ENCODE measurements around the gene DCST1.

DCST1 gene

GRCh38 chr1:155049651-155050559 is 16.3 kb downstream of the DCST1 start:
- Mint-ChIP-seq H3K36me3 (no peaks in the 10 kb centered on the region), H3K4me1 (peaks cover 38% of the 10 kb centered on the region), H3K27ac (peak overlapping the region; percentile 22), H3K27me3 (no peaks in the 10 kb centered on the region), H3K4me3 (peak overlapping the region; percentile 85), H3K9me3 (no peaks in the 10 kb centered on the region)
- no peak for ATAC-seq

GRCh38 chr1:155050560-155051341 is 17.1 kb downstream of the DCST1 start, which contains the start of gene ADAM15:
Gene ADAM15, plus strand, starts transcription at chr1:155051316. Its CDS starts 71 bp downstream, at chr1:155051387.
- peak within 1 kb of the TSS; percentile 85 for H3K4me3 Mint-ChIP-seq
- H3K4me1 Mint-ChIP-seq = peaks cover 34% of the 10 kb centered on the region
- H3K27me3 Mint-ChIP-seq = no peaks in the 10 kb centered on the region
- peaks cover under 1% of the 10 kb centered on the region for H3K36me3 Mint-ChIP-seq
- H3K9me3 Mint-ChIP-seq = no peaks in the 10 kb centered on the region
- ATAC-seq = peak; percentile 88
- H3K27ac Mint-ChIP-seq = peak within 1 kb of the TSS; percentile 61

- peak overlapping the region; percentile 7 for H3K27ac Mint-ChIP-seq
- peaks cover 34% of the 10 kb centered on the region for H3K4me1 Mint-ChIP-seq
- peaks cover 7% of the 10 kb centered on the region for H3K36me3 Mint-ChIP-seq
- no peak for ATAC-seq
- H3K4me3 Mint-ChIP-seq = peak overlapping the region; percentile 75
- H3K27me3 Mint-ChIP-seq = no peaks in the 10 kb centered on the region
- H3K9me3 Mint-ChIP-seq = no peaks in the 10 kb centered on the region
These were observed 17.7 kb downstream of the DCST1 start for GRCh38 chr1:155051342-155051776.

GRCh38 chr1:155051777-155052398 is 18.3 kb downstream of the DCST1 start:
- peak overlapping the region; percentile 75 for H3K4me3 Mint-ChIP-seq
- H3K27me3 Mint-ChIP-seq = no peaks in the 10 kb centered on the region
- H3K27ac Mint-ChIP-seq = peak overlapping the region; percentile 7
- no peaks in the 10 kb centered on the region for H3K9me3 Mint-ChIP-seq
- peaks cover 10% of the 10 kb centered on the region for H3K36me3 Mint-ChIP-seq
- ATAC-seq = peak; percentile 46
- H3K4me1 Mint-ChIP-seq = peaks cover 34% of the 10 kb centered on the region

GRCh38 chr1:155052439-155053395 is 19.1 kb downstream of the DCST1 start:
- peak overlapping the region; percentile 7 for H3K27ac Mint-ChIP-seq
- no peak for ATAC-seq
- peaks cover 34% of the 10 kb centered on the region for H3K4me1 Mint-ChIP-seq
- peaks cover 10% of the 10 kb centered on the region for H3K36me3 Mint-ChIP-seq
- no peaks in the 10 kb centered on the region for H3K27me3 Mint-ChIP-seq
- no peaks in the 10 kb centered on the region for H3K9me3 Mint-ChIP-seq
- peak overlapping the region; percentile 75 for H3K4me3 Mint-ChIP-seq

- no peak for ATAC-seq
- H3K4me3 Mint-ChIP-seq = no peak overlapping the region
- H3K9me3 Mint-ChIP-seq = no peaks in the 10 kb centered on the region
- no peak overlapping the region for H3K27ac Mint-ChIP-seq
- H3K36me3 Mint-ChIP-seq = peaks cover 10% of the 10 kb centered on the region
- no peaks in the 10 kb centered on the region for H3K27me3 Mint-ChIP-seq
- peaks cover 34% of the 10 kb centered on the region for H3K4me1 Mint-ChIP-seq
These were observed 20.0 kb downstream of the DCST1 start for GRCh38 chr1:155053531-155054105.

- H3K36me3 Mint-ChIP-seq = peaks cover 20% of the 10 kb centered on the region
- peaks cover 24% of the 10 kb centered on the region for H3K4me1 Mint-ChIP-seq
- no peak overlapping the region for H3K4me3 Mint-ChIP-seq
- no peaks in the 10 kb centered on the region for H3K9me3 Mint-ChIP-seq
- H3K27ac Mint-ChIP-seq = no peak overlapping the region
- H3K27me3 Mint-ChIP-seq = no peaks in the 10 kb centered on the region
- ATAC-seq = no peak
These were observed 23.5 kb downstream of the DCST1 start for GRCh38 chr1:155057104-155057503.

GRCh38 chr1:155057788-155058211 is 24.2 kb downstream of the DCST1 start:
- no peak overlapping the region for H3K4me3 Mint-ChIP-seq
- H3K4me1 Mint-ChIP-seq = peaks cover 24% of the 10 kb centered on the region
- H3K36me3 Mint-ChIP-seq = peaks cover 20% of the 10 kb centered on the region
- H3K27ac Mint-ChIP-seq = no peak overlapping the region
- no peak for ATAC-seq
- no peaks in the 10 kb centered on the region for H3K9me3 Mint-ChIP-seq
- H3K27me3 Mint-ChIP-seq = no peaks in the 10 kb centered on the region

GRCh38 chr1:155060736-155061135 is 27.1 kb downstream of the DCST1 start:
- no peak overlapping the region for H3K4me3 Mint-ChIP-seq
- no peaks in the 10 kb centered on the region for H3K27me3 Mint-ChIP-seq
- H3K36me3 Mint-ChIP-seq = peaks cover 19% of the 10 kb centered on the region
- no peak overlapping the region for H3K27ac Mint-ChIP-seq
- no peak for ATAC-seq
- H3K4me1 Mint-ChIP-seq = peaks cover 38% of the 10 kb centered on the region
- no peaks in the 10 kb centered on the region for H3K9me3 Mint-ChIP-seq

- Mint-ChIP-seq H3K27ac (no peak overlapping the region), H3K27me3 (no peaks in the 10 kb centered on the region), H3K9me3 (no peaks in the 10 kb centered on the region), H3K4me1 (peaks cover 46% of the 10 kb centered on the region), H3K4me3 (peak overlapping the region; percentile 37), H3K36me3 (peaks cover 17% of the 10 kb centered on the region)
- peak; percentile 74 for ATAC-seq
These were observed 27.9 kb downstream of the DCST1 start for GRCh38 chr1:155061381-155062150.

GRCh38 chr1:155062151-155062686 is 28.6 kb downstream of the DCST1 start:
- Mint-ChIP-seq H3K36me3 (peaks cover 20% of the 10 kb centered on the region), H3K4me1 (peaks cover 52% of the 10 kb centered on the region), H3K27me3 (no peaks in the 10 kb centered on the region), H3K9me3 (no peaks in the 10 kb centered on the region), H3K27ac (no peak overlapping the region), H3K4me3 (peak overlapping the region; percentile 87)
- peak; percentile 22 for ATAC-seq

GRCh38 chr1:155062702-155063411 is 29.2 kb downstream of the DCST1 start:
- Mint-ChIP-seq H3K27ac (peak overlapping the region; percentile 71), H3K36me3 (peaks cover 20% of the 10 kb centered on the region), H3K4me3 (peak overlapping the region; percentile 87), H3K9me3 (no peaks in the 10 kb centered on the region), H3K27me3 (no peaks in the 10 kb centered on the region), H3K4me1 (peaks cover 53% of the 10 kb centered on the region)
- peak; percentile 64 for ATAC-seq

Measured in stimulated activated memory B cell treated with anti-CD40 and anti-IgM and Interleukin-4, amounts not matched to agents 10 μg/mL and 1 μg/mL and 100 μg/mL, for 72 hours (primary cell).